CD4-positive, alpha-beta T cell (primary cell): ENCODE data around the gene NIPAL1. TPM values are rescaled to one million over a fixed set of nuclear protein-coding genes. Genes with fewer than 3 reads are reported as not detected.
"Not testable (repeated sequence)": the region's sequence is repeated elsewhere in the genome, so short reads cannot be mapped to it uniquely, and the experiment has no call there.

Experiments used
- ATAC-seq: fragments of 200-7000 bp; cut with Tn5 transposase; one replicate; pipeline ENCODE4 v1.10.0; 2022; ENCODE audit warnings: mild to moderate bottlenecking; ENCODE audit not compliant: poor library complexity
- CTCF ChIA-PET: fragments of 350-600 bp; sonication (Branson Sonifier 250); formaldehyde crosslinking; loops from one replicate; lab custom pipeline; 2021; ENCODE audit warnings: antibody characterized with exemption, inconsistent platforms; lab: Charles Lee
- POLR2A ChIA-PET: fragments of 350-600 bp; sonication (Branson Sonifier 250); formaldehyde crosslinking; loops from one replicate; lab custom pipeline; 2021; ENCODE audit warnings: antibody characterized with exemption, inconsistent platforms; lab: Charles Lee
- DNase-seq, 14 experiments: peaks; one replicate each; pipeline ENCODE4 v3.0.0-alpha.2; 2013 to 2020; ENCODE audit warnings: mixed read lengths in 2 of 14
- H3K27ac ChIP-seq, 2 donors: one replicate each; pipeline versions ENCODE4 v1.5.1 to v1.7.0; 2013; ENCODE audit warnings: low read length in 2 of 2, low read depth in 1 of 2, mild to moderate bottlenecking in 1 of 2
- H3K27me3 ChIP-seq, 2 experiments: 1 replicate in 1 of 2; 2 replicates in 1 of 2; pipeline versions ENCODE4 v1.6.1 to v1.7.0; 2013; ENCODE audit warnings: low read length in 2 of 2, control low read depth in 1 of 2, mild to moderate bottlenecking in 1 of 2, moderate library complexity in 1 of 2; ENCODE audit not compliant: insufficient read depth in 2 of 2, control insufficient read depth in 1 of 2
- H3K36me3 ChIP-seq: one replicate; pipeline ENCODE4 v1.6.1; 2013; ENCODE audit warnings: low read length, control low read depth; ENCODE audit not compliant: insufficient read depth
- H3K4me1 ChIP-seq: one replicate; pipeline ENCODE4 v1.6.1; 2013; ENCODE audit warnings: low read length, control low read depth; ENCODE audit not compliant: insufficient read depth
- H3K4me3 ChIP-seq: one replicate; pipeline ENCODE4 v1.5.1; 2013; ENCODE audit warnings: mild to moderate bottlenecking, low read length, moderate library complexity
- H3K9me3 ChIP-seq, 2 experiments: 1 replicate in 1 of 2; 2 replicates in 1 of 2; pipeline versions ENCODE4 v1.6.1 to v1.7.0; 2013; ENCODE audit warnings: low read length in 2 of 2, mild to moderate bottlenecking in 2 of 2, control low read depth in 1 of 2, moderate library complexity in 1 of 2; ENCODE audit not compliant: control insufficient read depth in 1 of 2, insufficient read depth in 1 of 2
- H3K27ac Mint-ChIP-seq: one replicate; pipeline ENCODE4 v1.8.0; 2020; ENCODE audit warnings: mixed read lengths
- H3K27me3 Mint-ChIP-seq: one replicate; pipeline ENCODE4 v1.8.0; 2021; ENCODE audit warnings: mixed read lengths
- H3K36me3 Mint-ChIP-seq: one replicate; pipeline ENCODE4 v1.8.0; 2021; ENCODE audit warnings: low read depth, mixed read lengths
- H3K4me1 Mint-ChIP-seq: one replicate; pipeline ENCODE4 v1.8.0; 2021; ENCODE audit warnings: low read depth, mixed read lengths
- H3K4me3 Mint-ChIP-seq: one replicate; pipeline ENCODE4 v1.8.0; 2020; ENCODE audit warnings: mild to moderate bottlenecking, mixed read lengths
- H3K9me3 Mint-ChIP-seq: one replicate; pipeline ENCODE4 v1.8.0; 2020; ENCODE audit warnings: mixed read lengths
- CTCF ChIP-seq: fragments of 200-600 bp; IDR thresholded peaks from one replicate; pipeline ENCODE4 v1.8.0; 2022; ENCODE audit warnings: antibody characterized with exemption, mild to moderate bottlenecking
- intact Hi-C, 2 experiments: fragments of 100-400 bp; cut with DNase I in 1 of 2; cut with micrococcal nuclease in 1 of 2; formaldehyde crosslinking; loops; one replicate each; pipeline versions ENCODE4 v1.15.1 to v1.9.0; 2023 to 2025; cut with DNase I, micrococcal nuclease
- total RNA-seq, 174 experiments: library from RNA in 2 of 174; stranded (reverse) in 2 of 174; gene quantifications; one replicate each; pipeline ENCODE4 v1.2.3 and lab custom pipeline; 2021 to 2026

Gene NIPAL1
- total RNA-seq, 2 experiments from 2014 or later, result 0.45 to 0.85 TPM

- Histone ChIP-seq H3K4me1 (no peaks in the 10 kb centered on the region), H3K9me3 (peaks cover 4 to 9% of the 10 kb centered on the region in 2 experiments), H3K27ac (no peak overlapping the region), H3K36me3 (no peaks in the 10 kb centered on the region), H3K27me3 (no peaks in the 10 kb centered on the region), H3K4me3 (no peak overlapping the region)
- ChIA-PET CTCF (no interaction called here), POLR2A (no interaction called here)
- ATAC-seq (no peak), DNase-seq (no peak)
- no peak overlapping the region for H3K4me3 Mint-ChIP-seq
- no peaks in the 10 kb centered on the region for H3K27me3 Mint-ChIP-seq
- H3K4me1 Mint-ChIP-seq, result peaks cover 9% of the 10 kb centered on the region
- no peak for TF ChIP-seq CTCF
- intact Hi-C loops, result no loop called here
- peaks cover 3% of the 10 kb centered on the region for H3K9me3 Mint-ChIP-seq
- H3K36me3 Mint-ChIP-seq, result peaks cover 6% of the 10 kb centered on the region
- no peak overlapping the region for H3K27ac Mint-ChIP-seq
Measured at GRCh38 chr4:47996021-47996420, 20.6 kb upstream of the NIPAL1 start.

- no peak overlapping the region for H3K27ac Mint-ChIP-seq
- ChIA-PET CTCF (no interaction called here), POLR2A (no interaction called here)
- no peaks in the 10 kb centered on the region for H3K36me3 ChIP-seq
- no peak overlapping the region for H3K4me3 Mint-ChIP-seq
- no peaks in the 10 kb centered on the region for H3K4me1 ChIP-seq
- DNase-seq (no peak), ATAC-seq (no peak)
- no peaks in the 10 kb centered on the region for H3K27me3 ChIP-seq
- peaks cover 4 to 13% of the 10 kb centered on the region in 2 experiments for H3K9me3 ChIP-seq
- intact Hi-C loops, result no loop called here
- H3K27ac ChIP-seq, result no peak overlapping the region
- no peaks in the 10 kb centered on the region for H3K4me1 Mint-ChIP-seq
- H3K36me3 Mint-ChIP-seq, result no peaks in the 10 kb centered on the region
- TF ChIP-seq CTCF, result no peak
- H3K27me3 Mint-ChIP-seq, result no peaks in the 10 kb centered on the region
- no peak overlapping the region for H3K4me3 ChIP-seq
- H3K9me3 Mint-ChIP-seq, result no peaks in the 10 kb centered on the region
Measured at GRCh38 chr4:48002267-48002666, 14.3 kb upstream of the NIPAL1 start.

GRCh38 chr4:48003568-48003967 lies 13.0 kb upstream of the NIPAL1 start:
- ATAC-seq, H3K4me3 ChIP-seq, CTCF ChIA-PET, H3K4me3 Mint-ChIP-seq, H3K9me3 Mint-ChIP-seq, H3K27me3 ChIP-seq, POLR2A ChIA-PET, H3K36me3 ChIP-seq, H3K27ac Mint-ChIP-seq, H3K27me3 Mint-ChIP-seq, H3K4me1 ChIP-seq, H3K36me3 Mint-ChIP-seq, H3K4me1 Mint-ChIP-seq, H3K27ac ChIP-seq: not testable (repeated sequence)
- peak; percentile 31 for TF ChIP-seq CTCF
- peaks cover 4 to 15% of the 10 kb centered on the region in 2 experiments for H3K9me3 ChIP-seq
- intact Hi-C loops, result loop anchor here in 1 of 2 experiments (1.0 kb wide), 1 partner anchor 84 kb away; no protein-coding TSS in a partner anchor
- DNase-seq, result peak in 6 of 14 experiments; percentile 4 to 29 (median 11)
